ENCODE data around the gene OR4S2. TPM values are rescaled to one million over a fixed set of nuclear protein-coding genes. Genes with fewer than 3 reads are reported as not detected.

Gene OR4S2, protein sequence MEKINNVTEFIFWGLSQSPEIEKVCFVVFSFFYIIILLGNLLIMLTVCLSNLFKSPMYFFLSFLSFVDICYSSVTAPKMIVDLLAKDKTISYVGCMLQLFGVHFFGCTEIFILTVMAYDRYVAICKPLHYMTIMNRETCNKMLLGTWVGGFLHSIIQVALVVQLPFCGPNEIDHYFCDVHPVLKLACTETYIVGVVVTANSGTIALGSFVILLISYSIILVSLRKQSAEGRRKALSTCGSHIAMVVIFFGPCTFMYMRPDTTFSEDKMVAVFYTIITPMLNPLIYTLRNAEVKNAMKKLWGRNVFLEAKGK
- total RNA-seq, result not detected in 2 replicates

DNA sequence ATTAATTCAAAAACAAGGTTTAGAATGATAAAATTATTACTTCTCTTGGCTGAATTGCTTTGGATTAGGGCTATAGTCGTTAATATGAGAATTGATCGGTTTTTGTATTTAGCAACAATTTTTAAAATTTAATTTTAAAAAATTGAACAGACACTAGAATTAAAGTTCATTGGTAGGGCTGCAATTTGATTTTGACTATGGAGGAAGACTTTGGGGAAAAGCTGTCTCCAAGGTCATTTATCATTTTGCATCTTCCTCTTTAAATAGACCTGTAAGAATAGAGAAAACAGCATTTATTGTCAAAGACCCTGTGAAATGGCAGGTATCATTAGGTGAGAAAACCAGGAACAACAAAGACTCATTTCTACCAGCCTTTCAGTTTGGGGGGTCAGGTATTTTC is at the start of gene OR4S2:
Gene OR4S2 (plus strand): TSS at position 301 of the 400 bp plus-strand sequence. CDS start 2,577 bp downstream, outside the sequence.

DNA sequence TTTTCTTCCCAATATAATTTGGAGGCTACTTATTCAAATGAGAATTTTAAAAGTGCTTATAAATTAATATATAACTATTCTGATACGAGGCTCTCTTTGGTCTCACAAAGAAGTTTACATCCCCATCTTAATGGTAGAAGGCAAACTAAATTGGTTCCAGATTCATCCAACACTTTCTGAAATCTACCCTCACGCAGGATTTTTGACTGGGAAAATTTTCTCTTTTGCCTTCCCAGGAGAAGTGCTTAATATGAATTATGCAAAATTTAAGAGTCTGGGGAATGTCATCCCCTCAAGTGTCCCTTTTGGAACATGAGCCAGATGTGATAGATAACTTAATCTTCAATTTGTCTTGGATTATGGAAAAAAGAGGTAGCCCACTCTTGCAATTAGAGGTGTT is 40.6 kb upstream of the OR4S2 start, which contains the start of gene OR4C11:
Gene OR4C11 (minus strand): TSS at position 101 of the 400 bp plus-strand sequence. CDS start 3,272 bp downstream, outside the sequence.

DNA sequence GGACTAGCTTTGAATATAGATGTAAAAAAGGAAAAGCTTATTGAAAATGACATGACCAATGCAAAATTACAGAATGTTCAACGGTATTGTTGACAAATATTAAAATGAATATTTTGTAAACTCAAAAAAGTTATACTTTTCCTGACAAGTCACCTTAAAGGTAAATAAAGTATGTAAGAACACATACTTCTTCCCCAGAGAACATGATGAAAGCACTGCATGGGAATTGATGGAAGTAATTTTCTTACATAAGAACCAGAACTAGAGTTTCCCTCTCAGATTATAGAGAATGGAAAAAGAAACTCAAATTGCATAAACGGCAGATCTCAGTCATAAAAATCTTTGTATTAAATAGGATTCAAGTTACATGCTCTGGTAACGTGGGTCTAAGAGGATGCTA is 13.3 kb upstream of the OR4S2 start, which contains the start of gene OR4P4:
Gene OR4P4 (plus strand): TSS at position 301 of the 400 bp plus-strand sequence.

DNA sequence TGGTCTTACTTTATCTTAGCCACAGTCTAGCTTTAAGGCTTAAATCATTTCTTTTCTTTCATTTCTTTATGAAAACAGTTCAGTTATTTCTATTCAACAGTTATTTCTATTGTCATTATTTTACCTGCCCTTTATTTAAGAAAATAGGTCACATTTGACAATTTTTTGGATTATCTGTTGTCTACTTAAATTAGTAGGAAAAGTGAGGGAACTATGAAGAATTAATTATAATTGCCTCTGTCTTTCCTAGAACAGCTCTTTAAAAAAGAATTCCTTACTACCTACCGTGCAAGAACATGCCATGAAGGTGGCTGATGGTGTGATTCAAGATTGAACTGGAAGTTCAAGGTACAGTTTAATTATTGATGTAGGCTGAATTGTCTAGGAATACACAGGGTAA is 13.8 kb downstream of the OR4S2 start, which contains the start of gene OR4C6:
Gene OR4C6 (plus strand): TSS at position 301 of the 400 bp plus-strand sequence. CDS start 2,966 bp downstream, outside the sequence.

Other genes starting within 250 kb of the OR4S2 start
- gene OR4C15, start 93.9 kb upstream of the OR4S2 start, total RNA-seq, result not detected in 2 replicates
- not detected in 2 replicates for gene OR4C16, start 76.2 kb upstream of the OR4S2 start, total RNA-seq
- not detected in 2 replicates for gene OR4C11, start 40.7 kb upstream of the OR4S2 start, total RNA-seq
- not detected in 2 replicates for gene OR4P4, start 13.2 kb upstream of the OR4S2 start, total RNA-seq
- not detected in 2 replicates for gene OR4C6, start 13.9 kb downstream of the OR4S2 start, total RNA-seq
- gene OR5D13, start 125.1 kb downstream of the OR4S2 start, total RNA-seq, result not detected in 2 replicates
- gene OR5D14, start 147.2 kb downstream of the OR4S2 start, total RNA-seq, result not detected in 2 replicates
- not detected in 2 replicates for gene OR5L1, start 163.0 kb downstream of the OR4S2 start, total RNA-seq
- not detected in 2 replicates for gene OR5D18, start 171.3 kb downstream of the OR4S2 start, total RNA-seq
- gene OR5L2, start 178.9 kb downstream of the OR4S2 start, total RNA-seq, result not detected in 2 replicates
- gene OR5D16, start 190.4 kb downstream of the OR4S2 start, total RNA-seq, result not detected in 2 replicates
- gene TRIM51, start 235.0 kb downstream of the OR4S2 start, total RNA-seq, result not detected in 2 replicates

Data from uterine smooth muscle cell (primary cell).